H9 (cell line): ENCODE data around the gene SPDYE6. TPM values are rescaled to one million over a fixed set of nuclear protein-coding genes. Genes with fewer than 3 reads are reported as not detected.

Experiments used
- DNase-seq: peaks from one replicate; pipeline ENCODE4 v3.0.0-alpha.2; 2017
- H2AFZ ChIP-seq: one replicate; pipeline ENCODE4 v1.6.1; 2013; ENCODE audit warnings: mild to moderate bottlenecking, low read length, control low read depth, moderate library complexity
- H2AK5ac ChIP-seq: 2 replicates; pipeline ENCODE4 v1.6.1; 2013; ENCODE audit warnings: low read length, control low read depth, mixed read lengths; ENCODE audit not compliant: insufficient read length
- H2BK120ac ChIP-seq: one replicate; pipeline ENCODE4 v1.6.1; 2013; ENCODE audit warnings: low read depth, mild to moderate bottlenecking, low read length, control low read depth, inconsistent platforms; ENCODE audit not compliant: poor library complexity, severe bottlenecking
- H2BK12ac ChIP-seq: 2 replicates; pipeline ENCODE4 v1.6.1; 2013; ENCODE audit warnings: low read length, control low read depth, mixed read lengths, low read depth; ENCODE audit not compliant: insufficient read length
- H2BK15ac ChIP-seq: 2 replicates; pipeline ENCODE4 v1.6.1; 2013; ENCODE audit warnings: low read depth, low read length, control low read depth
- H2BK20ac ChIP-seq: one replicate; pipeline ENCODE4 v1.6.1; 2013; ENCODE audit warnings: low read depth, mild to moderate bottlenecking, low read length, control low read depth, inconsistent platforms; ENCODE audit not compliant: poor library complexity, severe bottlenecking
- H2BK5ac ChIP-seq: 2 replicates; pipeline ENCODE4 v1.6.1; 2013; ENCODE audit warnings: low read length, control low read depth, mixed read lengths; ENCODE audit not compliant: insufficient read length
- H3K14ac ChIP-seq: 2 replicates; pipeline ENCODE4 v1.6.1; 2013; ENCODE audit warnings: low read length, control low read depth; ENCODE audit not compliant: insufficient read depth
- H3K18ac ChIP-seq: 2 replicates; pipeline ENCODE4 v1.6.1; 2013; ENCODE audit warnings: low read depth, mild to moderate bottlenecking, mixed read lengths, low read length, control low read depth; ENCODE audit not compliant: insufficient read length
- H3K23ac ChIP-seq: 2 replicates; pipeline ENCODE4 v1.6.1; 2013; ENCODE audit warnings: low read length, control low read depth, mixed read lengths, low read depth; ENCODE audit not compliant: insufficient read length
- H3K23me2 ChIP-seq: 2 replicates; pipeline ENCODE4 v1.6.1; 2013; ENCODE audit warnings: low read depth, mild to moderate bottlenecking, mixed read lengths, low read length, control low read depth; ENCODE audit not compliant: insufficient read length, poor library complexity, severe bottlenecking
- H3K27ac ChIP-seq: 2 replicates; pipeline ENCODE4 v1.5.1; 2013; ENCODE audit warnings: low read length, control low read depth, mixed read lengths, low read depth; ENCODE audit not compliant: insufficient read length
- H3K27me3 ChIP-seq: 2 replicates; pipeline ENCODE4 v1.6.1; 2013; ENCODE audit warnings: low read length, control low read depth, inconsistent platforms; ENCODE audit not compliant: insufficient read depth
- H3K4ac ChIP-seq: 2 replicates; pipeline ENCODE4 v1.6.1; 2013; ENCODE audit warnings: low read depth, mild to moderate bottlenecking, control low read depth, inconsistent platforms, low read length, moderate library complexity
- H3K4me1 ChIP-seq: 2 replicates; pipeline ENCODE4 v1.6.1; 2013; ENCODE audit warnings: low read length, control low read depth, inconsistent platforms; ENCODE audit not compliant: insufficient read depth
- H3K4me2 ChIP-seq: 2 replicates; pipeline ENCODE4 v1.6.1; 2013; ENCODE audit warnings: low read length, control low read depth, mixed read lengths; ENCODE audit not compliant: insufficient read length, insufficient read depth
- H3K56ac ChIP-seq: 2 replicates; pipeline ENCODE4 v1.6.1; 2013; ENCODE audit warnings: low read depth, mild to moderate bottlenecking, mixed read lengths, low read length, control low read depth; ENCODE audit not compliant: insufficient read length
- H3K79me1 ChIP-seq: 2 replicates; pipeline ENCODE4 v1.6.1; 2013; ENCODE audit warnings: low read depth, mild to moderate bottlenecking, moderate library complexity, low read length, control low read depth, inconsistent platforms; ENCODE audit not compliant: insufficient read depth, poor library complexity, severe bottlenecking
- H3K79me2 ChIP-seq: 2 replicates; pipeline ENCODE4 v1.6.1; 2013; ENCODE audit warnings: low read length, control low read depth, inconsistent platforms; ENCODE audit not compliant: insufficient read depth
- H3K9ac ChIP-seq: 2 replicates; pipeline ENCODE4 v1.6.1; 2013; ENCODE audit warnings: low read length, control low read depth, mixed read lengths; ENCODE audit not compliant: insufficient read length; ENCODE audit errors: extremely low read depth
- H3K9me3 ChIP-seq: one replicate; pipeline ENCODE4 v1.6.1; 2013; ENCODE audit warnings: low read depth, low read length, inconsistent platforms; ENCODE audit not compliant: control insufficient read depth
- H3T11ph ChIP-seq: one replicate; pipeline ENCODE4 v1.6.1; 2013; ENCODE audit warnings: mild to moderate bottlenecking, low read length, control low read depth, inconsistent platforms
- H4K20me1 ChIP-seq: one replicate; pipeline ENCODE4 v1.6.1; 2013; ENCODE audit not compliant: control insufficient read depth, insufficient read length, insufficient read depth
- H4K5ac ChIP-seq: 2 replicates; pipeline ENCODE4 v1.6.1; 2013; ENCODE audit warnings: low read depth, mild to moderate bottlenecking, mixed read lengths, low read length, control low read depth; ENCODE audit not compliant: insufficient read length
- H4K8ac ChIP-seq: replicated peaks from 2 replicates; pipeline ENCODE4 v1.6.1; 2013; ENCODE audit warnings: low read length, control low read depth, mixed read lengths, low read depth; ENCODE audit not compliant: insufficient read length
- H4K91ac ChIP-seq: 2 replicates; pipeline ENCODE4 v1.6.1; 2013; ENCODE audit warnings: low read depth, mild to moderate bottlenecking, moderate library complexity, mixed read lengths, low read length, control low read depth; ENCODE audit not compliant: insufficient read length
- H3K27ac Mint-ChIP-seq, 3 experiments: 2 replicates in 2 of 3; 3 replicates in 1 of 3; pipeline ENCODE4 v1.8.0; 2020 to 2021; ENCODE audit warnings: mixed read lengths in 3 of 3, mild to moderate bottlenecking in 1 of 3, moderate library complexity in 1 of 3
- H3K27me3 Mint-ChIP-seq: 2 replicates; pipeline ENCODE4 v1.8.0; 2021; ENCODE audit warnings: low read depth, mild to moderate bottlenecking, moderate library complexity, mixed read lengths
- H3K36me3 Mint-ChIP-seq, 3 experiments: 2 replicates in 2 of 3; 3 replicates in 1 of 3; pipeline ENCODE4 v1.8.0; 2020 to 2021; ENCODE audit warnings: low read depth in 3 of 3, mixed read lengths in 3 of 3; ENCODE audit not compliant: insufficient read depth in 1 of 3
- H3K4me1 Mint-ChIP-seq, 2 experiments: 2 replicates each; pipeline ENCODE4 v1.8.0; 2020; ENCODE audit warnings: mixed read lengths in 2 of 2
- H3K4me3 Mint-ChIP-seq, 2 experiments: 2 replicates in 1 of 2; 3 replicates in 1 of 2; pipeline ENCODE4 v1.8.0; 2020 to 2021; ENCODE audit warnings: mild to moderate bottlenecking in 2 of 2, mixed read lengths in 2 of 2, moderate library complexity in 1 of 2
- H3K9me3 Mint-ChIP-seq, 2 experiments: 2 replicates in 1 of 2; 3 replicates in 1 of 2; pipeline ENCODE4 v1.8.0; 2020; ENCODE audit warnings: mild to moderate bottlenecking in 2 of 2, mixed read lengths in 2 of 2, moderate library complexity in 1 of 2
- WGBS: extraction: QIAGEN DNeasy Blood & Tissue Kit; methylation state at CpG from one replicate; pipeline ENCODE4 v1.1.7; 2013; ENCODE audit warnings: missing lambda C conversion rate, low lambda C conversion rate, mixed read lengths; ENCODE audit not compliant: insufficient read length; ENCODE audit errors: extremely low coverage; 5-methylcytosine and 5-hydroxymethylcytosine counted together
- total RNA-seq: library from RNA; stranded (reverse); gene quantifications from 2 replicates; pipeline ENCODE4 v1.2.1, GENCODE V29; 2021
- TF ChIP-seq, protein P1 (sequence below): fragments of 200-600 bp; sonication (generic); conservative IDR thresholded peaks from 3 replicates; pipeline ENCODE4 v1.8.0; 2021; ENCODE audit warnings: antibody characterized with exemption, mild to moderate bottlenecking

Gene SPDYE6
- total RNA-seq, 1 experiment from 2014 or later, result not detected

DNA sequence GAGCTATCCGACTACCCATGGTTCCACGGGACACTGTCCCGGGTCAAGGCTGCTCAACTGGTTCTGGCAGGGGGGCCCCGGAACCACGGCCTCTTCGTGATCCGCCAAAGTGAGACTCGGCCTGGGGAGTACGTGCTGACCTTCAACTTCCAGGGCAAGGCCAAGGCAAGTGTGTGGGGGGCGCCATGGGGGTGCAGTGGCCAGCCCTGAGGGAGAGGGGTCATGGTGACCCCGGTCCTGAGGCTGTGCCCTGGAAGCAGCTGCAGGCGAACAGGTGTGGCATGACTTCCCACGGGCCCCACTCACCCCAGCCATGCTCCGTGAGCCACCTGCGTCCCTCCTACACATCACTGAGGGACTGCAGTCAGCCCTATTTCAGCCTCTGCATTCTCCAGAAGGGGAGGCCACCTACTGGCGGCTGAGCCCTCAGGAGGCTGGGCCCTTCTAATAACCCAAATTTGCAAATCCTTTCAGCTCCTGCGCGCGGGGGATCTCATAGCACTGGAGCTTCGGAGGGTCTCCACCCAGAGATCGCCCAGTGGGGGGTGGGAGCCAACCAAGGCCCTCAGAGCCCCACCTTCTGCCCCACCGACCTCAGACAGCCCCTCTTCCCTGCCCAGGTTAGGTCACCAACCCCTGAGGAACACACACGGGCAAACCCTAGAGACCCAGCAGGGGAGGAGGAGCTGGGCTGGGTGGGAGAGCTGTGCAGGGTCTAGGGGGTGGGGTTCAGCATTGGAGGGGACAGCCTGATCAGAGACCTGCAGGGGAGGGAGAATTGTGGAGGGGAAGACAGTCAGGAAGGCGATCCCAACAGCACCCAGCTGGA lies 38.8 kb downstream of the SPDYE6 start:
- Histone ChIP-seq H3K79me1 (no peaks in the 10 kb centered on the region), H3K4ac (no peak overlapping the region), H2BK5ac (no peak overlapping the region), H3K9ac (no peak overlapping the region), H3K4me2 (no peak overlapping the region), H3K4me1 (no peaks in the 10 kb centered on the region; the same call in 1 of the 2 replicates), H3K23me2 (no peaks in the 10 kb centered on the region), H3K27me3 (no peaks in the 10 kb centered on the region), H3K23ac (no peak overlapping the region), H3K27ac (no peak overlapping the region), H4K91ac (no peak overlapping the region), H3K9me3 (no peaks in the 10 kb centered on the region), H2AFZ (no peak overlapping the region), H2BK120ac (no peak overlapping the region), H3K14ac (no peak overlapping the region), H4K5ac (no peak overlapping the region), H3K18ac (no peak overlapping the region), H2BK15ac (no peak overlapping the region), H4K8ac (no peak overlapping the region), H3T11ph (no peak overlapping the region), H3K56ac (no peak overlapping the region), H4K20me1 (no peaks in the 10 kb centered on the region), H2BK20ac (no peak overlapping the region), H3K79me2 (no peaks in the 10 kb centered on the region), H2AK5ac (no peak overlapping the region), H2BK12ac (no peak overlapping the region)
- Mint-ChIP-seq H3K27ac (peak overlapping the region; percentile 59 to 79 (median 77); a peak in 5 of 7 replicates), H3K9me3 (no peaks in the 10 kb centered on the region), H3K4me3 (no peak overlapping the region), H3K27me3 (peaks cover 9% of the 10 kb centered on the region), H3K4me1 (peaks cover 13 to 23% of the 10 kb centered on the region in 2 experiments), H3K36me3 (peaks cover 3 to 21% (median 21%) of the 10 kb centered on the region in 3 experiments)
- no peak for DNase-seq
- TF ChIP-seq, protein P1, sequence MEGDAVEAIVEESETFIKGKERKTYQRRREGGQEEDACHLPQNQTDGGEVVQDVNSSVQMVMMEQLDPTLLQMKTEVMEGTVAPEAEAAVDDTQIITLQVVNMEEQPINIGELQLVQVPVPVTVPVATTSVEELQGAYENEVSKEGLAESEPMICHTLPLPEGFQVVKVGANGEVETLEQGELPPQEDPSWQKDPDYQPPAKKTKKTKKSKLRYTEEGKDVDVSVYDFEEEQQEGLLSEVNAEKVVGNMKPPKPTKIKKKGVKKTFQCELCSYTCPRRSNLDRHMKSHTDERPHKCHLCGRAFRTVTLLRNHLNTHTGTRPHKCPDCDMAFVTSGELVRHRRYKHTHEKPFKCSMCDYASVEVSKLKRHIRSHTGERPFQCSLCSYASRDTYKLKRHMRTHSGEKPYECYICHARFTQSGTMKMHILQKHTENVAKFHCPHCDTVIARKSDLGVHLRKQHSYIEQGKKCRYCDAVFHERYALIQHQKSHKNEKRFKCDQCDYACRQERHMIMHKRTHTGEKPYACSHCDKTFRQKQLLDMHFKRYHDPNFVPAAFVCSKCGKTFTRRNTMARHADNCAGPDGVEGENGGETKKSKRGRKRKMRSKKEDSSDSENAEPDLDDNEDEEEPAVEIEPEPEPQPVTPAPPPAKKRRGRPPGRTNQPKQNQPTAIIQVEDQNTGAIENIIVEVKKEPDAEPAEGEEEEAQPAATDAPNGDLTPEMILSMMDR, result peak; percentile 50; the same call in 2 of the 3 replicates
- WGBS, result no CpG with 5 or more reads among the region's 24 CpGs
